B cell (primary cell): ENCODE data around the gene USP7. TPM values are rescaled to one million over a fixed set of nuclear protein-coding genes. Genes with fewer than 3 reads are reported as not detected.

ENCODE experiments used
- ATAC-seq: fragments of 200-7000 bp; cut with Tn5 transposase; one replicate; pipeline ENCODE4 v1.10.0; 2021; ENCODE audit warnings: low read depth, mild to moderate bottlenecking, moderate number of reproducible peaks, moderate library complexity
- CTCF ChIA-PET: fragments of 350-600 bp; sonication (Branson Sonifier 250); formaldehyde crosslinking; loops from one replicate; lab custom pipeline; 2021; ENCODE audit warnings: antibody characterized with exemption, inconsistent platforms; lab: Charles Lee
- POLR2A ChIA-PET: fragments of 350-600 bp; sonication (Branson Sonifier 250); formaldehyde crosslinking; loops from one replicate; lab custom pipeline; 2021; ENCODE audit warnings: antibody characterized with exemption; lab: Charles Lee
- DNase-seq: peaks from one replicate; pipeline ENCODE4 v3.0.0; 2013
- H2AFZ ChIP-seq: 2 replicates; pipeline ENCODE4 v1.6.1; 2012; ENCODE audit warnings: mild to moderate bottlenecking, low read depth, low read length; ENCODE audit not compliant: insufficient read depth, poor library complexity, severe bottlenecking
- H3K27ac ChIP-seq, 2 donors: 1 replicate in 1 of 2; 2 replicates in 1 of 2; pipeline ENCODE4 v1.5.1; 2012 to 2013; ENCODE audit warnings: low read length in 2 of 2, mild to moderate bottlenecking in 2 of 2, moderate library complexity in 1 of 2
- H3K27me3 ChIP-seq, 4 experiments: fragments of 200-600 bp in 1 of 4; sonication (generic) in 1 of 4; replicated peaks in 1 of 4; 1 replicate in 2 of 4; 2 replicates in 2 of 4; pipeline versions ENCODE4 v1.6.1 to v1.7.0; 2013 to 2016; ENCODE audit warnings: low read length in 3 of 4, mild to moderate bottlenecking in 2 of 4, mixed read lengths in 1 of 4, moderate library complexity in 1 of 4; ENCODE audit not compliant: insufficient read depth in 4 of 4, control insufficient read depth in 3 of 4; ENCODE audit errors: control extremely low read depth in 1 of 4
- H3K36me3 ChIP-seq, 2 experiments: replicated peaks in 1 of 2; 1 replicate in 1 of 2; 2 replicates in 1 of 2; pipeline versions ENCODE4 v1.6.1 to v1.7.1; 2013; ENCODE audit warnings: low read length in 1 of 2; ENCODE audit not compliant: insufficient read depth in 2 of 2, control insufficient read depth in 1 of 2; ENCODE audit errors: control extremely low read depth in 1 of 2, extremely low read depth in 1 of 2
- H3K4me1 ChIP-seq, 2 donors: fragments of 200-600 bp in 1 of 2; sonication (generic) in 1 of 2; 1 replicate in 1 of 2; 2 replicates in 1 of 2; pipeline versions ENCODE4 v1.5.1 to v1.6.1; 2013 to 2017; ENCODE audit warnings: low read length in 2 of 2; ENCODE audit not compliant: control insufficient read depth in 2 of 2, insufficient read depth in 2 of 2
- H3K4me2 ChIP-seq: replicated peaks from 2 replicates; pipeline ENCODE3; 2012; ENCODE audit warnings: mild to moderate bottlenecking, low read depth, low read length; ENCODE audit not compliant: poor library complexity, severe bottlenecking
- H3K4me3 ChIP-seq, 5 experiments: fragments of 200-600 bp in 1 of 5; sonication (generic) in 1 of 5; 1 replicate in 3 of 5; 2 replicates in 2 of 5; pipeline versions ENCODE4 v1.5.1 to v1.7.0; 2011 to 2016; ENCODE audit warnings: low read length in 4 of 5, mild to moderate bottlenecking in 4 of 5, low read depth in 2 of 5, control low read depth in 1 of 5, moderate library complexity in 1 of 5; ENCODE audit not compliant: insufficient read depth in 1 of 5; ENCODE audit errors: control extremely low read depth in 1 of 5, extremely low read depth in 1 of 5
- H3K79me2 ChIP-seq: fragments of 200-600 bp; sonication (generic); one replicate; pipeline ENCODE4 v1.6.0; 2016; ENCODE audit warnings: low read length; ENCODE audit not compliant: control insufficient read depth, insufficient read depth
- H3K9ac ChIP-seq: fragments of 200-600 bp; sonication (generic); 2 replicates; pipeline ENCODE4 v1.6.1; 2017; ENCODE audit warnings: mild to moderate bottlenecking, low read length, moderate library complexity
- H3K9me3 ChIP-seq, 3 donors: one replicate each; pipeline versions ENCODE4 v1.6.1 to v1.7.1; 2013; ENCODE audit warnings: low read length in 2 of 3; ENCODE audit not compliant: control insufficient read depth in 2 of 3, insufficient read depth in 1 of 3; ENCODE audit errors: control extremely low read depth in 1 of 3
- H4K20me1 ChIP-seq: 2 replicates; pipeline ENCODE4 v1.6.0; 2012; ENCODE audit warnings: mild to moderate bottlenecking, low read length; ENCODE audit not compliant: insufficient read depth, control insufficient read depth, poor library complexity, severe bottlenecking
- H3K27ac Mint-ChIP-seq: one replicate; pipeline ENCODE4 v1.8.0; 2021; ENCODE audit warnings: mixed read lengths
- H3K27me3 Mint-ChIP-seq: one replicate; pipeline ENCODE4 v1.8.0; 2021; ENCODE audit warnings: mixed read lengths
- H3K4me1 Mint-ChIP-seq: one replicate; pipeline ENCODE4 v1.8.0; 2021; ENCODE audit warnings: mixed read lengths
- H3K4me3 Mint-ChIP-seq: one replicate; pipeline ENCODE4 v1.8.0; 2021; ENCODE audit warnings: mixed read lengths
- H3K9me3 Mint-ChIP-seq: one replicate; pipeline ENCODE4 v1.8.0; 2022; ENCODE audit warnings: mixed read lengths; ENCODE audit not compliant: insufficient read depth
- CTCF ChIP-seq: fragments of 200-600 bp; IDR thresholded peaks from one replicate; pipeline ENCODE4 v1.8.0; 2022; ENCODE audit warnings: antibody characterized with exemption, mild to moderate bottlenecking
- EZH2 ChIP-seq: IDR thresholded peaks from 2 replicates; pipeline ENCODE4 v1.6.1; 2012; ENCODE audit warnings: borderline replicate concordance, low read depth, mild to moderate bottlenecking, moderate library complexity, low read length; ENCODE audit not compliant: insufficient read depth, poor library complexity, severe bottlenecking
- WGBS: methylation state at CpG from one replicate; pipeline ENCODE4 v1.1.5; 2013; ENCODE audit warnings: missing lambda C conversion rate; ENCODE audit not compliant: insufficient coverage; 5-methylcytosine and 5-hydroxymethylcytosine counted together
- intact Hi-C: fragments of 100-400 bp; cut with micrococcal nuclease; formaldehyde crosslinking; loops from one replicate; pipeline ENCODE4 v1.10.0; 2022
- polyA plus RNA-seq: library from polyadenylated mRNA; depleted of rRNA; stranded (reverse); fragments of >200 nt; gene quantifications from 2 replicates; pipeline ENCODE4 v1.2.3, GENCODE V29; 2012
- total RNA-seq, 2 donors: library from RNA; stranded (reverse); fragments of 120-200 nt in 1 of 2; gene quantifications; 1 replicate in 1 of 2; 2 replicates in 1 of 2; pipeline versions ENCODE4 v1.2.3 to v1.2.4, GENCODE V29; 2013 to 2022

The USP7 gene
- total and polyA plus RNA-seq, 2 donors (not counting 1 experiment from before 2014, with no cell fraction given): 27.4 to 223 TPM

DNA sequence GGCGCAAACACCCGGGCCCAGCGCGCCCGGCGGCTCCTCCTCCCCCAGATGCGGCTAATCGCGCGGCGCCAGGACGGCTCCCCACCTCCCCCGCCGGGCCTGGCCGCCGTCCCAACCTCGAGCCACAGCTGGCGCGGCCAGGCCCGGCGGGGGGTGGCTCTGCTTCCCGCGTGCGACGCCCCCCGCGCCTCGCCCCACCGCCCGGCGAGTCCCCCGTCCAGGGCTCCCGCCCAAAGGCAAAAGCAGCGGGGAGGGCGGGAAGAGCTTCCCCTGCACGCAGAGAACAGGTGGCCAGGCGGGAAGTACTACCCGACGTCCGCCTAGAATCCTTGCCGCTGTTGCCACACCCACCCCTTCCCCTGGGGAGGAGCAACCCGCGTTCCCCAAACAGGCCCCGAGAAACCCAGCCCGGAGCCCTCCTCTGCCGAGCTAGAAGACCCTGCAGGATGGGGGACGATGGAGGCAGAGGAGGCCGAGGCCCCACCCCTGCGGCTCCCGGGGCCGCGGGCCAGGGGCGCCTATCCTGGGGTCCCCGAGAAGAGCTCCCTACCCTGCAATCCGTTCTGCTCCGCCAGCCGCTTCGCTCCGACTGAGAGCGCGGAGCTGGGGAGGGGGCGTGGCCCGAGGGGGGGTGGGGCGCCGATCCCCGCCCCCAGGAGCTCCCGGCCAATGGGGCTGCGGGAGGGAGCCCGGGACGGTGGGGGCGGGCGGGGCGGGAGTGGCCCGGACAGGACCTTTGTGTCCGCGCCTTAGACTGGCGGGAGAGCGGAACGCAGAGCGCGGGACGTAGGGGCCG, 95.1 kb downstream of the USP7 start, which contains the start of gene CARHSP1:
TSS of gene CARHSP1 (minus strand) at position 591 of the 796 bp plus-strand sequence. CDS start 9,678 bp downstream, outside the sequence.
- Histone ChIP-seq H4K20me1 (peaks cover 45% of the 10 kb centered on the region), H3K4me1 (peaks cover 34 to 68% of the 10 kb centered on the region in 2 donors), H3K4me2 (peak within 1 kb of the TSS; percentile 99), H3K79me2 (peaks cover 49% of the 10 kb centered on the region), H3K4me3 (peak within 1 kb of the TSS; percentile 76 to 89 (median 84)), H3K9me3 (no peaks in the 10 kb centered on the region), H2AFZ (peak within 1 kb of the TSS; percentile 81), H3K36me3 (no peaks in the 10 kb centered on the region), H3K27ac (peak within 1 kb of the TSS; percentile 66 to 78), H3K27me3 (no peaks in the 10 kb centered on the region), H3K9ac (peak within 1 kb of the TSS; percentile 77)
- no peaks in the 10 kb centered on the region for H3K27me3 Mint-ChIP-seq
- peak; percentile 89 for DNase-seq
- CTCF ChIA-PET: interaction anchor here (0.6 to 3.8 kb wide), 8 partner anchors 12 to 1428 kb away, joined by 3 to 42 read pairs (median 4); partner anchors contain the start of gene LITAFD
- peak; percentile 85 for ATAC-seq
- TF ChIP-seq CTCF (no peak), EZH2 (no peak)
- peaks cover 56% of the 10 kb centered on the region for H3K4me1 Mint-ChIP-seq
- no peaks in the 10 kb centered on the region for H3K9me3 Mint-ChIP-seq
- intact Hi-C loops: loop anchor here (1.0 to 5.0 kb wide), 7 partner anchors 23 to 1874 kb away; partner anchors contain the start of genes ABAT, HAPSTR1, NUBP1 and PMM2
- H3K4me3 Mint-ChIP-seq: peak within 1 kb of the TSS; percentile 94
- POLR2A ChIA-PET: interaction anchor here (0.6 to 1.5 kb wide), 9 partner anchors 23 to 1876 kb away, joined by 3 to 9 read pairs (median 4); partner anchors contain the start of genes HAPSTR1, PMM2 and TMEM186
- H3K27ac Mint-ChIP-seq: peak within 1 kb of the TSS; percentile 93
- under 1% methylated on average over 69 of the region's 83 CpGs for WGBS
